GM12891 (cell line): Measurements from ENCODE around the gene SCNN1A.

Source experiments
- POLR2A ChIP-seq: IDR thresholded peaks from 2 replicates; pipeline ENCODE4 v1.6.1; 2011; ENCODE audit warnings: low read depth, low read length, control low read depth
- POLR2AphosphoS5 ChIP-seq: IDR thresholded peaks from 2 replicates; pipeline ENCODE4 v1.6.1; 2011; ENCODE audit warnings: low read depth, low read length, control low read depth
- POU2F2 ChIP-seq: IDR thresholded peaks from 2 replicates; pipeline ENCODE4 v1.6.1; 2011; ENCODE audit warnings: low read depth, mild to moderate bottlenecking, control low read depth, low read length, moderate library complexity
- SPI1 ChIP-seq: IDR thresholded peaks from 2 replicates; pipeline ENCODE4 v1.6.1; 2011; ENCODE audit warnings: low read depth, low read length, control low read depth
- TAF1 ChIP-seq: IDR thresholded peaks from 2 replicates; pipeline ENCODE4 v1.6.1; 2011; ENCODE audit warnings: low read depth, low read length, control low read depth

- TF ChIP-seq POLR2A (no peak), POLR2AphosphoS5 (no peak), TAF1 (no peak), POU2F2 (no peak), SPI1 (no peak)
Observed at GRCh38 chr12:6328045-6328779, 47.2 kb downstream of the SCNN1A start.
